Activated CD4-positive, alpha-beta T cell treated with anti-CD3 and anti-CD28 coated beads for 24 hours (primary cell): ENCODE data around the gene GRK5.

Source experiments
- DNase-seq, 2 donors: peaks; one replicate each; pipeline ENCODE4 v3.0.0-alpha.2; 2020; ENCODE audit warnings: low read depth in 2 of 2

Gene GRK5

DNA sequence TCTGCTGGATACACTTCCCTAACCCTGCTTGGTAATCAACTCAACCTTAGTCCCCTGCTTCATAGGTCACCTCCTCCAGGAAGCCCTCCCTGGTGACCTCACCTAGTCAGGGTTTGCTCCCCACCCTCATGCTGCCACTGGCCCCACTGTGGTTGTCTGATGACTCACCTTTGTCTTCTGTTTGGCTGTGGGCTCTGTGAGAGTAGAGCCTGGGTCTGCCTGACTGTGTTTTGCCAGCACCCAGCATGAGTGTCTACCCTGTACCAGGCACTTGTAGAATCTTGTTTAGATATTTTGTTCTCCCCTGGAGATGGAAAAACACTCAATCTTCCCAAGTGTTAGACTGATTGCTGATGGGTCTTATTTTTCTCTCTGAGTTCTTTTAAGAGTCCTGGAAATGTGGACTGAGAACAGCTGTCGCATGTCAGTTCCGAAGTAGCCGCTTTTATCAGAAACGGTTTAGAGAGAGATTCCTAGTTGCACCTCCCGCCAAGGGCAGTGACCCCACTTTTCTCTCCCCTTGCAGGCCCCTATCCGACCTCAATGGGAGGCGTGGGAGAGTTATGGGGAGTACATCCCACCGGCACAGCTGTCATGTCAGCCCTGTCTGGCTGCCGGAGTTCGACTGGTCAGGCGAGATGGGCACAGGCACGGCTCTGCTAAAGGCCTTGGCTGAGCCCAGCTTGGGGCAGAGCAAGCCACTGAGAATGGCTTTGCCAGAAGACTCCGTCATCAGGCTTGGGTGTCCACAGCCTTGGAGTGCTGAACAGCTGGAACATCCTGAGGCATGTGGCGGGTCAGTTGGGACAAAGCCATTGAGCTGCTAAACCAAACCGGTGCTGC lies 134.3 kb downstream of the GRK5 start:
- DNase-seq = peak; percentile 18 to 21

DNA sequence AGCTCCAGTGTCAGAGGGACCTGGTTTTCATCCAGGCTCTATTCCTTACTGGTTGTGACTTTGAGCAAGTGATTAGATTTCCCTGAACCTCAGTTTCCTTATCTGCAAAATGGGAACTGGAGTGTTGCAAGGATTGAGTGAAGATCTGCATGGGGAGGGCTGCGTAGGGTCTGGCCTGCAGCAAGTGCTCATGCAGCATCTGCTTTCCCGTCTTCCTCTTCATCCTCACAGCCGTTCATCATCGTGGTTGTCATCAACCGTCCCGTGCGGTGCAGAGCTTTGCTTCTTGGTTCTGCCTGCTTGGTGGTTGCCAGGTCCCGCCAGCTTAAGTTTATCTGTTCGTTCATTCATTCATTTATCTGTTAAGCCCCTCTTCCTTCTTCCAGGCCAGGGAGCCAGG lies 135.0 kb downstream of the GRK5 start:
- DNase-seq = no peak

DNA sequence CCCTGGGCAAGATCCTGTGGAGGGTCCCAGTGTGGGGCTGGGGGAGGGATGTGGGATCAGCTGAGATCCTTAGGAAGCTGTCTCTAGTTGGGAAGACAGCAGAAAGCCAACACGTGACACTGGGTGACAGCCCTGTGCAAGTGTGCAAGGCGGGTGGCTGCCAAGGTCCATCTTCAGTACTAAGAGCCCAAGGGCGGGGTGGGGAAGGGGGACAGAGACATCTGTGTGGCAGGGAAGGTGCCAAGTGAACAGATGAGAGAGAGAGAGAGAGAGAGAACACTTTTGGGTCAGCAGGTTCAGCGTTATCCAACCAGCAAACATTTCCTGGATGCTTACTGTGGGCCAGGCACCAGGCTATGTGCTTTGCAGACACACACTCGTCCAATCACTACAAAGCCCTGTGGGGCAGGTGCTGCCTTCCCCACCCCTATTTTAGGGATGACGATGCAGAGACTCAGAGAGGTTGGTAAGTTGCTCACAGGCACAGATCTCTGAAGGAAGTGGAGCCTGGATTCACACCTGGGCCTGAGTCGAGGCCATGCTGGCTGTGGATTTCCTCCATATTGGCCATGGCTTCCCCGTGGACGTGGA lies 135.7 kb downstream of the GRK5 start:
- no peak for DNase-seq

DNA sequence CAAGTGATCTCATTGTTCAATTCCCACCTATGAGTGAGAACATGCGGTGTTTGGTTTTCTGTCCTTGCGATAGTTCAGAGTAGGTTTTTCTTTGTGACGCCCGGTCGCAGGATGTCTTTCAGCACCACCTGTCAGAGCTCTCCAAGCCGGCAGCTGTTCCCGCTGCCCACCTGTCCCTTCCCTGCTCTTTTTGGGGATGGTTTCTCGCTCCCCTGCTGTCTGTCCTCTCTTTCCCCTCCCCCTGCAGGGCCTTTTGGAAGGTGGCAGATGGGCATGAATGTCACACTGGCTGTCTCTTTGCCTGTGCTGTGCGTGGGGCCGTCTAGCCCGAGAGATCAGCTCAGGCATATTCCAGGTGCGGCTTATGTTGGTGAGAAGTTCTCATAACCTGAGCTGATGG lies 137.0 kb downstream of the GRK5 start:
- DNase-seq = no peak

DNA sequence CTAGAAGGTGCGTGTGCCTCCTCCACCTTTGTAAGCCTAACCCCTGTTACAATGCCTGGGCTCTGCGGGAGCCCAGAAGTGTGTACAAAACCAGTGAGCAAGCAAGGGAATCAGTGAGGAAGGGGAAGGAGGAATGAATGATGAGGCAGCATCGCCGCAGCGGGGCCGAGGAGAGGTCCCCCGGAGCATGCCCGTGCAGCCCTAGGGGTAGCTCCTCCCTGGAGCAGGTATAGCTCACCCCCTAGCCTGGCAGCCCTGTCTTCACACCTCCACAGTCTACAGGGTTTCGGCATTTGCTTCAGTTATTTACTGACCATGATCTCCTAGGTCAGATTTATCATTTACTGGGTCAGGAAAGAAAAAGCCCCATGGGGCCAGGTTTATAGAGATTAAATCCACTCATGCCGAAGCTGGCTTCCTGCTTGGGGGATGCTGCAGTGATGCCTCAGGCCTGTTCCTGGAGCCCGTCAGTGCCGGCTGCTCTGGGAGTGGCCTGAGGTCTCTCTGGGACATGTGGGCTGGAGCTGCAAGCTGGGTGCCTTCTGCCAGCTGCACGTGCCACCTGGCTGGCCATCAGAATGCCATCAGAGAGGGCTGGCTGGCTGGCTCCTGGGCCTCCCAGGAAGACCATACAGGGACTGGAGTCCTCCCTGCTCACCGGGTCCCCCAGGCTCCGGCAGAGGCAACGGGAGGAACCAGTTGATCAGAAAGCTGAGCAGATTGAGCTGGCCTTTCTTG lies 138.9 kb downstream of the GRK5 start:
- DNase-seq = no peak

DNA sequence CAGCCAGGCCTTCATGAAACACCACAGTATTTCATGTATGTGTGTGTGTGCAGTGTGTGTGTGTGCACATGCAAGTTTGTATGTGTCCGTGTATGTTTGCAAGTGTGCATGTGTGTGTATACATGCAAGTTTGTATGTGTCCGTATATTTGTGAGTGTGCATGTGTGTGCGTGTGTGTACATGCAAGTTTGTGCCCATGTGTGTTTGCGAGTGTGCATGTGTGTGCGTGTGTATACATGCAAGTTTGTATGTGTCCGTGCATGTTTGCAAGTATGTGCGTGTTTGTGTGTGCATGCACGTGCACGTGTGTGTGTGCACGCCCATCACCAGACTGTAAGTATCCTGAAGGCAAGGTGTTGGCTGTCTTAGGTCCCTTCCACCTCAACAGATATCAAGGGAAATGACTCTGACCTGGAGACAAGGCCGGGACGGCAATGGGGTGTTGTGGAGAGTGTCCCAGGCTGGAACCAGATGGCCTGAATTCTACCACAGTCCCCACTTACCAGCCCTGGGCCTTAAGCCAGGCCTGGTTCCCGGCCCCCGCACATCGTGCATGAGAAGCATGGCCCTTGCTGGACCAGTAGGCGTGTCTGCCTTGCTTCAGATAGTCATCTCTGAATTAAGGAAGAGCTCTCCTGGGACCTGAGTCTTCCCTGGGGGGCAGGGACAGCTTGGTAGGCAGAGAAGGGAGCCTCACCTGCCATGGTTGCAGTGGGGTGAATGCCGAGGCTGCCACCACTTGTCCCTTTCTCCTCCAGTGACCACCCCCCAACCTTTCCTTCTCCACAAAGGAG lies 140.0 kb downstream of the GRK5 start:
- no peak for DNase-seq

DNA sequence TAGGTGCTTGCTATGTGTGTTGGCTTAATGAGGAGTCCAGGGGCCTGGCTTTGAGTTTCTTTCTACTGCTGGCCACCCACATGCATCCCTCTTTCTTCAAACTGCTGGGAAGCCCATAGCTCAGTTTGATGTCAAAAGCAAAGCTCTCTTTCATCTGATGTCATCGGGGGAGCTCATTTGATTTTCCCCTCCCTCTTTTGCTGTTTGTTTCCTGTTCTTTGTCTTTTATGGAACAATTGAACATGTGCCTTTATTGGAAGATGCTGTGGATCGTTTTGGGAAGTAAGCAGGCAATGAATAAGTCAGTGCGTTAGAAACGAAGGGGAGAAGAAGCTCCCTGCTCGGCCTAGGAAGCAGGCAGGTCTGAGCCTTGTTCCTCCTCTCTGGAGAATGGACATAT lies 140.7 kb downstream of the GRK5 start:
- no peak for DNase-seq

DNA sequence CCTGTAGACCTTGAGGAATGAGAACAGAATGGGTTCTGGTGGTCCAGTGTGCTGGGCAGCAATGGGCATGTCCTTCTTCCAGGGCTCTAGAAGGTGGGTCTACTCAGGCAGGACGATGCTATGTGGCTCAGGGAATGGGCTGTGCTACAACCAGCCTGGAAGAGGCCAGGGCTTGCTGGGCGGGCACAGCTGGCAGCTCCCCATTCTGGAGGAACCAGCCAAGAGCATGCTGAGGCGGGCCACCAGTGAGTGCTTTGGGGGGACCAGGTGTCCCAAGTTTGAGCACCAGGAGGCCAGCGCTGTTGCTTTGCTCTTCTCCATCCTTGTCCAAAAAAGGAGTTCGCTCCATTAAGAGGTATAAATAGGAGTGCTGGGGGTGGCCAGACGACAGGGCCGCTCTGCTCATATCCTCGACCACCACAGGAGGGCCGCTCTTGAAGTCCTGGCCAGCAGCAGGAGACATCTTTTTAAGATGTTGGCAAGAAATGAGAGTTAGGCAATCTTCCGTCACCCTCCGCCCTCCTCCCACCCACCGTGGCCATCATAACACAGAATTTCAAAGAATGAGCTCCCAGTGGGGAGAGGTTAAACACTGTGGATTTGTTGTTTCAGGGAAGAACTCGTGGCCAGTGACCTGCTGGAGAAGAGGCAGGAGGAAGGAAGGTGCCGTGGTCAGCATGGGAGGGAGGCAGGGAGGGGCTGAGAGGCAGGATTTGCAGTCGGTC lies 141.3 kb downstream of the GRK5 start:
- no peak for DNase-seq

DNA sequence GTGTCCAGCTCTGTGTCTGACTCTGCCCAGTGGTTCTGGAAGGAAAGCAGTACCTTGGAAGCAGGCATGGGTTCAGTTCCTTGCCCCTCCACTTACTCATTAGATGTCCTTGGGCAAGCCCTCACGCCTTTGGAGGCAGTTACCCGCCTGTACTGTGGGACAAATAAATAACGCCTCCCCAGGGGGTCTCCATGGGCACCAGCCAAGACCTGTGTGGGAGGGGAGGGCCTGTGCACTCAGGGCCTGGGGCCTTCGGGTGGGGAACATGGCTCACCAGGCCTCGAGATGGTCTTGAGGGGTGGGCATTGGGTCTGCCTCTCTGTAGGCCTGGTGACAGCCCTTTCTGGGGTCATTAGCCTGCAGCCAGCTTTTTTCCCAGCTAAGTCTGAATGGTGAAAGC lies 142.0 kb downstream of the GRK5 start:
- DNase-seq = no peak

DNA sequence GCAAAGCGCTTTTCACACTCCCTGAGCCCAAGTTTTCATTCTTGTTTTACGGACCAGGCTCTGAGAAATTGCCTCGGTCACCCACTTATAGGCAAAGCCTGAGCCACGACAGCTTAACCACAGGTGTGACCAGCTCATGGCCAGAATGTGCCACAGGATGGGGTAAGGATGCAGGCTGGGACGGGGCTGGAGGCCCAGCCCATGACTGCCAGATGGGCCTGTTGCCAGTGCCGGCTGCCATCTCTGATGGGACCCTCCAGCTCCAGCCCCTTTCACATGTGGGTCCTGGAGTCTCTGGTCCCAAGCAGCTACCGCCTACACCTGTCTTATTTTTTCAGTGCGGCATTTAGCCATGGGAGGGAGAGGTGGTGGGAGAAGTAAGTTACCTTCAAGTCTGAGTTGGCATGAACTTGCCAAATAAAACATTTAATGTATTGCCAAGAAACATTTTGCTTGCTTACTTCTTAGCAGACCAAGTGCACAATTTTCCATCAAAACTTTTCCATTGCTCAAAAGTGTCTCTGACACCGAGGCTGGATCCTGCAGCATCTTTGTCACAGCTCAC lies 142.6 kb downstream of the GRK5 start:
- DNase-seq = no peak

DNA sequence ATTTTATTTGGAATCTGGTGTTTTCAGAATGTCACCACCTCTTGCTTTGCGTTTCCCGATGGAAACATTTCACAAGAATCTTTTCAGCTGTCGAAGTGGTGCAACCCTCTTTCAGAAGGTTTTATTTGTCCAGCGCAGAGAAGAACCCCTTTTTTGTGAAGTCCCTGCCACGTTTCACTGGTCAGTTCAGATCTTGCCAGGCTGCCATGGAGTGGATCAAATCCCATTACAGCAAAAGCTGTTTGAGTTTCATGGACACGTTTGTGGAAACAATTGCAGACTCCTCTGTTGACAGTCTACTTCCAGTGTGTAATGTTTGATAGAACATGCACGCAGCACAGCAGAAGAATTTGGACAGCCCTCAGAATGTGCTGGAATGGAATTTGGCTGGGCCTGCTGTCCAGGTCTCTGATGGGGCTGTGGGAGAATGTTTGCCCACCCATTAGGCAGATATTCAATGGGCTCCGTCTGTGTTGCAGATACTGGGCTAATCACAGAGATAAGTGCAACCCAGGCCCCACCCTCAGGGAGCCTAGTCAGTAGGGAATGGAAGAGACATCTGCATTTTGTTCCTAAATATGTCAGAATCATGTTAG lies 143.2 kb downstream of the GRK5 start:
- no peak for DNase-seq

DNA sequence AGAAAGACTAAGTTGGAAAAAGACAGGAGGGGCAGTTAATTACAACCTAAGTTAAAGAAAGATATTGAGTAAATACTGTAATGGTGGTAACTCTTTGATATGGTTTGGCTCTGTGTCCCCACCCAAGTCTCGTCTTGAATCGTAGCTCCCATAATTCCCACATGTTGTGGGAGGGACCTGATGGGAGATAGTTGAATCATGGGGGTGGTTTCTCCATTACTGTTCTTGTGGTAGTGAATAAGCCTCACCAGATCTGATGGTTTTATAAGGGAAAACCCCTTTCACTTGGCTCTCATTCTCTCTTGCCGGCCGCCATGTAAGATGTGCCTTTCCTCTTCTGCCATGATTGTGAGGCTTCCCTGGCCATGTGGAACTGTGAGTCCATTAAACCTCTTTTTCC lies 143.8 kb downstream of the GRK5 start:
- DNase-seq = no peak

DNA sequence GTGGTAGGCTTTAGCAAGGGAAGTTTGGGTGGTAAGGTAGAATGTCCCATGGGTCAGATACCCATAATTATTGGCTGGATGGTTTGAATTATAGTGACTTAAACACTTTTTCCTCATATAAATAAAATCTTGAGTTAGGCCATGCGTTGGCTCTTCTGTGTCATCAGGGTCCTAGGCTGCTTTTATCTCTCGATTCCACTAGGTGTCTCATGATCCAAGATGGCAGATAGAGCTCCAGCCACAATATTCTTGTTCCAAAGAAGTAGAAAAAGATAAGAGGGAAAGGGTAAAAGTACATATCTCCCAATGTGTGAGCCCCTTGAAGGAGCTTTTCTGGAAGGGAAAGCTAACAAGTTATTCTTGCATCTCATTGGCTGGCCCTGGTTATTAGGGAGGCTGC lies 144.7 kb downstream of the GRK5 start:
- DNase-seq = no peak

DNA sequence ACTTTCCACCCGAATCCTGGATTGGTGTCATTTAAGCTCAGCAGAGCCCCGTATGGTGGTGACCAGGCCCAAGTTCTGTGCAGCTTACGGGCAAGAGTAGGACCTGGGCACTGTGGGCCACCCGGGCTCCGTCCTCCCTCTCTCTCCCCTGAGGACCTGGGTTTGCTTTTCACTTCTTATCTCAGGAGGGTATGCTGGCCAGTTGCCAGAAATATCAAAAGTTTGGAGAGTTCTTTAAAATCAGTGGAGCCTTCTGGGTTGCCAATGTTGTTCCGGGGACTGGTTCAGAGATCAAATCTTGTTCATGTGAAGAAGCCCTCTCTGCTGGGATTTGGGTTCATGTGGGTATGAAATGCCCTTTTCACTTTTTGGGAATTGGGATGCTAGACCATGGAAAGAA lies 145.4 kb downstream of the GRK5 start:
- DNase-seq = no peak

DNA sequence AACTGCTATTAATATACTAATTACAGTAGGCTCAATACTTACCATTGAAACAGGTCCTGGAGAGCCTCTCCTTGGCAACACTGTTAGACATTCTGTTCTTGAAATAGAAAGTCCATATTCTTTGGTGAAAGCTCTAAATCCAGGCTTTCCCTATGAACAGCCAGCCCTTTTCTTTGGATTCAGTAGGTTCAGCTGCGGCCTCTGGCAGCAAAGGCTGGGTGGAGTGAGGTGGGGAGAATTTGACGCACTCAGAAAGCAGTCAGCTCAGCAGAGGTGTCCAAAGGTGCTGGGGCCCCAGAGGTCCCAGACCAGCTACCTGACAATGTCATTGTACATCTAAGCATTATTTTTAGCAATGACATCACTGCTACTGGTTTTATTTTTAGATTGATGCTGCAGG lies 146.1 kb downstream of the GRK5 start:
- no peak for DNase-seq

DNA sequence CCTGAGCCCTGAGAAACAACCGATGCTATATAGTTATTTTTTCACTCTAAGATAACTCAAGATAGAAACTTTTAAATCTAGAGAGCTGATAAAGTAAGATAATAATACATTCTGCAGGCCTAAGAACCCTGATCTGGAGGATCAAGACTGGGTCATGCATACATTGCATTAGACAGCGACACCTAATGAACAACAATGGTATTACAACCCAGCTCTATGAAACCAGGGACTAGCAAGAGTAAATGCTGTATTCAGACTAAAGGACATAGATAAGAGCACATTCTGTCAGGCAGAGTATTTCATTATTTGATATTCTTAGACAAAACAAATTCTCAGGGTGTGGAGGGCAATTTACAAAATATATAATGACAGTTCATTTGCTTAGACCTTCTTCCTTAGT lies 148.6 kb downstream of the GRK5 start:
- no peak for DNase-seq

DNA sequence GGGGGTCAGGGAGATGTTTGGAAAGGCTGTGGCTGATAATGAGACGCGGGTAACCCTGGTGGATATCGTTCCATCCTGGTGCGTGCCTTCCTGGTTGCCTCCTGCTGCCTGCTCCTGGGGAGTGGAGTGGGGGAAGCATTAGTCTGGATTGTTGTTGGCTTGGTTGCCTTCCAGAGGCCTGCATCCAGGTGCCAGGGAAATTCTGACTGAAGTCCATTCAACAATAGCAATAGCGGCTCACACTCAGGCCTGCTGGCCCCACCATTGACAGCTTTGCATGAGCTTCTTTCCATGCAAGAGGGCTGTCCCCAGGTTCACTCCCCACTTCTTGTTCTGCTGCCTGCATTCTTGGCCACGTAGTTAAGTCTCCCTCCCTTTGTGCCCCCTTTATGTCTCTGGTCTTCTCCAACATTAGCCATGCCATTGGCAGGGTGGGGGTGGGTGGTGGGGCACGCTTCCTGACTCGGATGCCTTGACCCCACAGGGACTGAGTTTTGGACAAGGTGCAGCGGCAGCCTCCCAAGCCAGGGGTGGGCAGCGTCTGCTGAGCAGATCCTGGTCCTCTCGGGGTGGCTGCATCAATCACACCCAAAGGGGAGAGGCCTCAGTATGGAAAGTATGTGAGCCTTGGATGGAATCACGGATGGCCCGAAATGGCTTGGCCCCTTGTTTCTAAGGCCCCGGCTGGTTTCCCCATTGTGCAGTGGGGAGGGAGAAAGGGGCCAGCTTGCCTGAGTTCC lies 150.2 kb downstream of the GRK5 start:
- DNase-seq = no peak

DNA sequence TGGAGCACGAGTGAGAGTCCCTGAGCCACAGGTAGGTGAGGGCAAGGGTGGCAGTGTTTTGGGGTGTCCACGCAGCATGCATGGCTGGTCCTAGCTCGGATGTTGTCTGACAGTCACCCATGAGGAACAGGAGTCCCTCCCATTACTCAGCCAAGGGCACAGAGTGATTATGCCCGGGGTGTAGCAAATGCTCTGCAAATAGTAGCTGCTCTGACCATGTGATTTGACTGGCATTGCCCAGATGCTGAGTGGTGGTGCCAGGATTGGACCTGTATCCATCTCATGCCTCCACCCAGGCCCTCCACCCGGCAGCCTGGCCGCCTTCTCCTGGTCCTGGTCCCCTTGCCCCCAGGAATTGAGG lies 150.8 kb downstream of the GRK5 start:
- DNase-seq = no peak

DNA sequence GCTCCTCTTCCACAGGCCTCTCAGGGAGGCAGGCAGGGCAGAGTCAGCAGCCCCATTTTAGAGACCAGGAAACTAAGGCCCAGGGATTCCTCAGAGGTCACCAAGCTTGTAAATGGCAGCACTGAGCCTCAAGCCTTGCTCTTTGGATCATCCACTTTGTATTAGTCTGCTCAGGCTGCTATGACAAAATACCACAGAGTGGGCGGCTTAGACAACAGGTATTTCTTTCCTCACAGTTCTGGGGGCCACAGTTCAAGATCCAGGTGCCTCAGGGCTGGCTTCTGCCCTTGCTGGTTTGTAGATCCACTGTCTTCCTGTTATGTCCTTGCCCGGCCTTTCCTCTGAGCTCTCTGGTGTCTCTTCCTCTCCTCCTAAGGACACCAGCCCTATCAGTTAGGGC lies 151.2 kb downstream of the GRK5 start:
- DNase-seq = no peak

DNA sequence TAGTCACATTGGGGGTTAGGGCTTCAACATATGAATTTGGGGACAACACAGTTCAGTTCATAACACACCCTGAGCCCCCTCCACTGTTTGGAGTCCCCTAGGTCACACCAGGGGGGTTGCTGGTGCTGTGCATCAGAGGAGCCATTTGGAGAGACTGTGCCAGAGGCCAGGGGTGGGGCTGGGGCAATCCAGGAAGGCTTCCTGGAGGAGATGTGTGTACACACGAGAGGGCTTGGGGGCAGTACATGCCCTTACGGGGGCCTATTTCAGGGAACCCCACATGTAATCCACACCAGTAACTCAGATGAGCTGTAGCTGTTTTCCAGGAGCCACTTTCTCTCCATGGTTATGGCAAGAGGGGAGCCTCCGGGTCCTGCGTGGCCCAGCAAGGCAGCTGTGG lies 151.7 kb downstream of the GRK5 start:
- no peak for DNase-seq
